ENCODE measurements around the gene FAM20A. TPM values are rescaled to one million over a fixed set of nuclear protein-coding genes. Genes with fewer than 3 reads are reported as not detected.

Gene FAM20A
- polyA plus RNA-seq, 1 donor (not counting 4 experiments of a cell fraction or from before 2014, with no cell fraction given): not detected

DNA sequence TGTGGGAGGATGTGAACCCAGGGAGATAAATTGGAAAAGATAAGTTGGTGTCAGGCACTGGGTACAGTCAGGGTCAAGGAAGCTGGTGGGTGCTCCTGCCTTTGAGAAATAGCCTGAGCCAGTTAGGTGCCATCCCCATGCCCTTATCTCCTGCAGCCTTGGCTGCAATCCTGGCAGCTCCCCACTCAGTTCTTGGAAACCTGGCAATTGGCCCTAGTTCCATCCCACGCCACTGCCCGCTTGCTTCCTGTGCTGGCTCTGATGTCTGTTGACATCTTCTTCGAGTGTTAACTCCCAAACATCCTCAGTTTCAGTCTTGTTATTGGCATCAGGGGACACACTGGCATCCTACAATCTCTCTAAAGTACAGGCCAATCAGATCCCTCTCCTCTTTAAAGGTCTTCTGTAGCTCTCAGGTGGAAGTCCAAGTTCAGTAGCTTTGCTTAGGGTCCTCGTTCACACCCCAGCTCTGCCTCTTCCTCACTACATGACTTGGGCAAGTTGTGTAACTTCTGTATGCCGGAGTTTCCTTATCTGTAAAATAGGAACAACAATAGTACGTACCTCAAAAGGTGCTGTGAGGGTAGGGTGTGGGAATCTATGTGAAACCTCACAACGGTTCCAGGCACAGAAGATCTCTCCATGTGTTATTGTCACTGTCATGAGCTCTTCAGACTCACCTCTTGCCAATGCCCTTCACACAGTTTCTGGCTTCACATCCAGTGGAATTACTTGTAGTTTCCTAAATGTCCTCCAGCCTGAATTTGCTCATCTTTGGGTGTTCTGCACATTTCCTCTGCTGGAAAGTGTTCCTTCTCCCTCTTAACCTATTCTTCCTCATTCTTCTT is 102.5 kb downstream of the FAM20A start:
- no peaks in the 10 kb centered on the region for H4K20me1 ChIP-seq (ENCODE audit: control insufficient read depth, extremely low read depth, insufficient read depth, low read length)
- no peaks in the 10 kb centered on the region for H3K4me1 ChIP-seq (ENCODE audit: control insufficient read depth, extremely low read depth, insufficient read depth, low read length)
- FAIRE-seq: no peak
- H3K9me3 ChIP-seq (ENCODE audit: control insufficient read depth, low read depth, low read length): no peaks in the 10 kb centered on the region
- H3K27ac ChIP-seq (ENCODE audit: control insufficient read depth, insufficient read depth, low read length): no peak overlapping the region
- no peak overlapping the region for H3K9ac ChIP-seq (ENCODE audit: control insufficient read depth, extremely low read depth, insufficient read depth, low read length)
- H3K27me3 ChIP-seq (ENCODE audit: control insufficient read depth, extremely low read depth, insufficient read depth, low read length): no peaks in the 10 kb centered on the region
- H3K36me3 ChIP-seq (ENCODE audit: control insufficient read depth in 2 of 2, extremely low read depth in 1 of 2, insufficient read depth in 2 of 2, low read length in 2 of 2): no peaks in the 10 kb centered on the region
- dilution Hi-C loops (cut with MboI; ENCODE audit: extremely low pct_ligation_motif_present, low sequenced_read_pairs): no loop called here
- no peaks in the 10 kb centered on the region for H3K9me1 ChIP-seq (ENCODE audit: control insufficient read depth, extremely low read depth, insufficient read depth, low read length)
- H3K79me2 ChIP-seq (ENCODE audit: control insufficient read depth, insufficient read depth, low read length): no peaks in the 10 kb centered on the region
- H2AFZ ChIP-seq (ENCODE audit: control insufficient read depth, low read length): no peak overlapping the region
- no peak for DNase-seq (ENCODE audit: low read depth, low spot score)
- H3K4me2 ChIP-seq (ENCODE audit: control insufficient read depth, extremely low read depth, insufficient read depth, low read depth, low read length): no peak overlapping the region
- H3K4me3 ChIP-seq (ENCODE audit: control insufficient read depth in 2 of 3, extremely low read depth in 1 of 3, insufficient read depth in 2 of 3, low read depth in 1 of 3, low read length in 3 of 3): no peak overlapping the region
- TF ChIP-seq EZH2 (IDR thresholded peaks at IDR 0.05; ENCODE audit: low read length): no peak
- TF ChIP-seq CTCF (optimal IDR thresholded peaks at IDR 0.05 in 1 of 3, IDR thresholded peaks at IDR 0.05 in 1 of 3, conservative IDR thresholded peaks at IDR 0.05 in 1 of 3; ENCODE audit: extremely low read depth in 1 of 3, insufficient read depth in 2 of 3, low read length in 3 of 3): no peak

DNA sequence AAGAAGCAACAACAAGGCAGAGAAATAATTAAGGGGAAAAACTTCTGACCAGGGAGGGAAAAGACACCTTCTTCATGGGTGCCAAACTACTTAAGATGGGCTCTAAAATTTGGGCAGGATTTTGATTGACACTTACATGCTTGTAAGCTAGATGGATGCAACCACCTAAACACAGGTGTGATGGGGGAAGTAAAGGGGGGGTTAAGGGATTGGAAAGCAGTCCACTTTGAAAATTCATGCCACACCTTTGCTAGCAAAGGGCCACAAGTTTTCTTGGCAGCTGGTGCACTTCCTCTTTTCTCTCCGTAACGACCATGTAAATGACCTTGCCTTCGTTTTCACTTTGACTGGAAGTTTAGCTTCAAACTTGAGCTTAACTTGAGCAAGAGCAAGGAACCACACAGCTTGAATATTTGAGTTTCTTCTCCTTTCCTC is 103.3 kb downstream of the FAM20A start:
- H3K9me3 ChIP-seq (ENCODE audit: control insufficient read depth, low read depth, low read length): no peaks in the 10 kb centered on the region
- H4K20me1 ChIP-seq (ENCODE audit: control insufficient read depth, extremely low read depth, insufficient read depth, low read length): no peaks in the 10 kb centered on the region
- H3K79me2 ChIP-seq (ENCODE audit: control insufficient read depth, insufficient read depth, low read length): no peaks in the 10 kb centered on the region
- DNase-seq (ENCODE audit: low read depth, low spot score) (no peak), FAIRE-seq (no peak)
- H3K9me1 ChIP-seq (ENCODE audit: control insufficient read depth, extremely low read depth, insufficient read depth, low read length): no peaks in the 10 kb centered on the region
- no peak overlapping the region for H3K4me2 ChIP-seq (ENCODE audit: control insufficient read depth, extremely low read depth, insufficient read depth, low read depth, low read length)
- dilution Hi-C loops (cut with MboI; ENCODE audit: extremely low pct_ligation_motif_present, low sequenced_read_pairs): no loop called here
- H3K9ac ChIP-seq (ENCODE audit: control insufficient read depth, extremely low read depth, insufficient read depth, low read length): no peak overlapping the region
- H3K4me1 ChIP-seq (ENCODE audit: control insufficient read depth, extremely low read depth, insufficient read depth, low read length): no peaks in the 10 kb centered on the region
- no peaks in the 10 kb centered on the region for H3K36me3 ChIP-seq (ENCODE audit: control insufficient read depth in 2 of 2, extremely low read depth in 1 of 2, insufficient read depth in 2 of 2, low read length in 2 of 2)
- TF ChIP-seq EZH2 (IDR thresholded peaks at IDR 0.05; ENCODE audit: low read length) (no peak), CTCF (optimal IDR thresholded peaks at IDR 0.05 in 1 of 3, IDR thresholded peaks at IDR 0.05 in 1 of 3, conservative IDR thresholded peaks at IDR 0.05 in 1 of 3; ENCODE audit: extremely low read depth in 1 of 3, insufficient read depth in 2 of 3, low read length in 3 of 3) (no peak)
- no peak overlapping the region for H3K27ac ChIP-seq (ENCODE audit: control insufficient read depth, insufficient read depth, low read length)
- no peak overlapping the region for H2AFZ ChIP-seq (ENCODE audit: control insufficient read depth, low read length)
- H3K27me3 ChIP-seq (ENCODE audit: control insufficient read depth, extremely low read depth, insufficient read depth, low read length): no peaks in the 10 kb centered on the region
- H3K4me3 ChIP-seq (ENCODE audit: control insufficient read depth in 2 of 3, extremely low read depth in 1 of 3, insufficient read depth in 2 of 3, low read depth in 1 of 3, low read length in 3 of 3): no peak overlapping the region

All from keratinocyte (primary cell).